Activated naive CD4-positive, alpha-beta T cell treated with anti-CD3 and anti-CD28 coated beads, Interleukin-2, amount 50 U/mL, for 72 hours (primary cell): Measurements from ENCODE around the gene PDK4. TPM values are rescaled to one million over a fixed set of nuclear protein-coding genes. Genes with fewer than 3 reads are reported as not detected.

Source experiments
- total RNA-seq, 2 donors: library from RNA; stranded (reverse); gene quantifications; one replicate each; pipeline ENCODE4 v1.2.3, GENCODE V29; 2022

The PDK4 gene
- total RNA-seq, 2 donors from 2014 or later = not detected

Other genes with a start within 250 kb of the PDK4 start
- gene PON3, start 200.1 kb downstream of the PDK4 start, total RNA-seq = under 1 TPM in 1 of 2 donors, not detected in 1; 0.45 TPM
- gene PON2, start 161.5 kb downstream of the PDK4 start, total RNA-seq = 1 to 10 TPM; 5.0 to 5.9 TPM
- not detected for gene ASB4, start 110.6 kb downstream of the PDK4 start, total RNA-seq
- gene DYNC1I1, start 176.0 kb upstream of the PDK4 start, total RNA-seq = not detected